Body of pancreas (tissue), 4 donors: ENCODE measurements around the gene LDB2.

Experiments
- POLR2A ChIP-seq, 3 donors: fragments of 450-650 bp; IDR thresholded peaks; one replicate each; pipeline ENCODE4 v1.6.1; 2016; ENCODE audit warnings: antibody characterized with exemption in 3 of 3, mild to moderate bottlenecking in 2 of 3
- TF ChIP-seq, protein P1 (sequence below), 7 experiments: fragments of 450-650 bp in 4 of 7; fragments of 200-600 bp in 3 of 7; sonication (generic) in 3 of 7; IDR thresholded peaks; one replicate each; pipeline ENCODE4 v1.5.1; 2016 to 2019; ENCODE audit warnings: antibody characterized with exemption in 7 of 7

- TF ChIP-seq, protein P1, sequence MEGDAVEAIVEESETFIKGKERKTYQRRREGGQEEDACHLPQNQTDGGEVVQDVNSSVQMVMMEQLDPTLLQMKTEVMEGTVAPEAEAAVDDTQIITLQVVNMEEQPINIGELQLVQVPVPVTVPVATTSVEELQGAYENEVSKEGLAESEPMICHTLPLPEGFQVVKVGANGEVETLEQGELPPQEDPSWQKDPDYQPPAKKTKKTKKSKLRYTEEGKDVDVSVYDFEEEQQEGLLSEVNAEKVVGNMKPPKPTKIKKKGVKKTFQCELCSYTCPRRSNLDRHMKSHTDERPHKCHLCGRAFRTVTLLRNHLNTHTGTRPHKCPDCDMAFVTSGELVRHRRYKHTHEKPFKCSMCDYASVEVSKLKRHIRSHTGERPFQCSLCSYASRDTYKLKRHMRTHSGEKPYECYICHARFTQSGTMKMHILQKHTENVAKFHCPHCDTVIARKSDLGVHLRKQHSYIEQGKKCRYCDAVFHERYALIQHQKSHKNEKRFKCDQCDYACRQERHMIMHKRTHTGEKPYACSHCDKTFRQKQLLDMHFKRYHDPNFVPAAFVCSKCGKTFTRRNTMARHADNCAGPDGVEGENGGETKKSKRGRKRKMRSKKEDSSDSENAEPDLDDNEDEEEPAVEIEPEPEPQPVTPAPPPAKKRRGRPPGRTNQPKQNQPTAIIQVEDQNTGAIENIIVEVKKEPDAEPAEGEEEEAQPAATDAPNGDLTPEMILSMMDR (IDR thresholded peaks at IDR 0.05), result no peak
- no peak for TF ChIP-seq POLR2A (IDR thresholded peaks at IDR 0.05)
These were observed 352.8 kb downstream of the LDB2 start for GRCh38 chr4:16545656-16546055.
